GM18502 (cell line): ENCODE results near the gene AKT3.
"Not testable (repeated sequence)": the region's sequence is repeated elsewhere in the genome, so short reads cannot be mapped to it uniquely, and the experiment has no call there.

Experiments used
- ATAC-seq: cut with Tn5 transposase; IDR thresholded peaks from one replicate; pipeline ENCODE4 v1.9.1; 2021; ENCODE audit warnings: mild to moderate bottlenecking; ENCODE audit not compliant: unreplicated experiment, poor library complexity

AKT3 gene

GRCh38 chr1:243842978-243843511, 7.0 kb downstream of the AKT3 start:
- no peak for ATAC-seq

GRCh38 chr1:243842161-243842560, 7.9 kb downstream of the AKT3 start:
- no peak for ATAC-seq

GRCh38 chr1:243841507-243841906, 8.5 kb downstream of the AKT3 start:
- ATAC-seq, result no peak

GRCh38 chr1:243837907-243838535, 12.0 kb downstream of the AKT3 start:
- ATAC-seq, result peak; percentile 96

GRCh38 chr1:243834130-243834529, 15.9 kb downstream of the AKT3 start:
- ATAC-seq, result no peak

GRCh38 chr1:243831463-243831862, 18.6 kb downstream of the AKT3 start:
- ATAC-seq, result no peak

GRCh38 chr1:243827206-243827605, 22.8 kb downstream of the AKT3 start:
- ATAC-seq, result no peak

GRCh38 chr1:243824907-243825306, 25.1 kb downstream of the AKT3 start:
- ATAC-seq, result not testable (repeated sequence)

- no peak for ATAC-seq
Observed at GRCh38 chr1:243821177-243821680, 28.8 kb downstream of the AKT3 start.

GRCh38 chr1:243819438-243819839, 30.6 kb downstream of the AKT3 start:
- no peak for ATAC-seq

GRCh38 chr1:243818978-243819377, 31.1 kb downstream of the AKT3 start:
- no peak for ATAC-seq

GRCh38 chr1:243814718-243815117, 35.3 kb downstream of the AKT3 start:
- no peak for ATAC-seq

GRCh38 chr1:243807346-243807745, 42.7 kb downstream of the AKT3 start:
- not testable (repeated sequence) for ATAC-seq

GRCh38 chr1:243806310-243806709, 43.7 kb downstream of the AKT3 start:
- no peak for ATAC-seq

GRCh38 chr1:243802736-243803135, 47.3 kb downstream of the AKT3 start:
- no peak for ATAC-seq

- no peak for ATAC-seq
Observed at GRCh38 chr1:243801378-243801777, 48.7 kb downstream of the AKT3 start.

GRCh38 chr1:243799908-243800307, 50.1 kb downstream of the AKT3 start:
- ATAC-seq, result no peak

GRCh38 chr1:243798726-243799125, 51.3 kb downstream of the AKT3 start:
- no peak for ATAC-seq

- no peak for ATAC-seq
Observed at GRCh38 chr1:243796016-243796415, 54.0 kb downstream of the AKT3 start.

GRCh38 chr1:243793298-243793697, 56.7 kb downstream of the AKT3 start:
- no peak for ATAC-seq

- ATAC-seq, result no peak
Observed at GRCh38 chr1:243792891-243793290, 57.2 kb downstream of the AKT3 start.

- no peak for ATAC-seq
Observed at GRCh38 chr1:243792401-243792800, 57.6 kb downstream of the AKT3 start.
